SK-N-SH treated with all-trans-retinoic acid at 6 μM for 48 hours (cell line): Measurements from ENCODE around the gene RSAD1.

Experiments used
- ATAC-seq: fragments of 200-7000 bp; cut with Tn5 transposase; 3 replicates; pipeline ENCODE4 v1.9.1; 2020; ENCODE audit warnings: mild to moderate bottlenecking, moderate library complexity
- ARNTL ChIP-seq: fragments of 450-650 bp; formaldehyde crosslinking; IDR thresholded peaks from 2 replicates; pipeline ENCODE4 v1.5.0; 2020; ENCODE audit warnings: low read depth, mild to moderate bottlenecking, moderate library complexity, borderline replicate concordance
- BACH2 ChIP-seq: fragments of 250-450 bp; sonication (Bioruptor Pico); IDR thresholded peaks from 2 replicates; pipeline ENCODE4 v1.9.0; 2021; ENCODE audit warnings: mild to moderate bottlenecking, borderline replicate concordance
- CSDC2 ChIP-seq: fragments of 250-450 bp; sonication (Bioruptor Pico); IDR thresholded peaks from 2 replicates; pipeline ENCODE4 v1.5.0; 2020; ENCODE audit warnings: mild to moderate bottlenecking, moderate library complexity
- ESRRG ChIP-seq: fragments of 250-450 bp; sonication (Bioruptor Pico); IDR thresholded peaks from 2 replicates; pipeline ENCODE4 v1.6.1; 2021; ENCODE audit warnings: mild to moderate bottlenecking
- GLIS3 ChIP-seq: fragments of 250-450 bp; sonication (Bioruptor Pico); IDR thresholded peaks from 2 replicates; pipeline ENCODE4 v1.5.0; 2020; ENCODE audit warnings: mild to moderate bottlenecking, moderate library complexity
- ISL1 ChIP-seq: fragments of 250-450 bp; sonication (Bioruptor Pico); IDR thresholded peaks from 2 replicates; pipeline ENCODE4 v2.1.2; 2022; ENCODE audit warnings: mild to moderate bottlenecking, moderate library complexity
- PPARA ChIP-seq: fragments of 250-450 bp; sonication (Bioruptor Pico); IDR thresholded peaks from 2 replicates; pipeline ENCODE4 v1.5.0; 2020; ENCODE audit warnings: mild to moderate bottlenecking, borderline replicate concordance
- RARB ChIP-seq: fragments of 250-450 bp; sonication (Bioruptor Pico); IDR thresholded peaks from 2 replicates; pipeline ENCODE4 v1.8.0; 2021; ENCODE audit warnings: mild to moderate bottlenecking, moderate library complexity
- SNAI2 ChIP-seq: fragments of 250-450 bp; sonication (Bioruptor Pico); IDR thresholded peaks from 2 replicates; pipeline ENCODE4 v1.5.0; 2020; ENCODE audit warnings: mild to moderate bottlenecking, moderate library complexity
- TCF4 ChIP-seq: fragments of 250-450 bp; sonication (Bioruptor Pico); IDR thresholded peaks from 2 replicates; pipeline ENCODE4 v1.8.0; 2021; ENCODE audit warnings: mild to moderate bottlenecking, moderate library complexity, borderline replicate concordance
- TOX ChIP-seq: fragments of 250-450 bp; sonication (Bioruptor Pico); IDR thresholded peaks from 2 replicates; pipeline ENCODE4 v1.8.0; 2021; ENCODE audit warnings: mild to moderate bottlenecking, moderate library complexity, borderline replicate concordance
- ZC3H10 ChIP-seq: fragments of 250-450 bp; sonication (Bioruptor Pico); IDR thresholded peaks from 2 replicates; pipeline ENCODE4 v1.5.1; 2021; ENCODE audit warnings: mild to moderate bottlenecking, moderate library complexity
- ZFP3 ChIP-seq: fragments of 250-450 bp; sonication (Bioruptor Pico); IDR thresholded peaks from 2 replicates; pipeline ENCODE4 v1.5.0; 2020; ENCODE audit warnings: mild to moderate bottlenecking, moderate library complexity
- ZFP30 ChIP-seq: fragments of 450-650 bp; formaldehyde crosslinking; IDR thresholded peaks from 2 replicates; pipeline ENCODE4 v1.5.0; 2022; ENCODE audit warnings: mild to moderate bottlenecking, moderate library complexity
- ZNF565 ChIP-seq: fragments of 450-650 bp; formaldehyde crosslinking; conservative IDR thresholded peaks from 2 replicates; pipeline ENCODE4 v1.5.0; 2020; ENCODE audit warnings: low read depth, mild to moderate bottlenecking, moderate library complexity
- ZNF70 ChIP-seq: fragments of 450-650 bp; formaldehyde crosslinking; IDR thresholded peaks from 2 replicates; pipeline ENCODE4 v1.5.0; 2020; ENCODE audit warnings: mild to moderate bottlenecking, moderate library complexity
- ZNF8 ChIP-seq: fragments of 450-650 bp; formaldehyde crosslinking; IDR thresholded peaks from 2 replicates; pipeline ENCODE4 v1.5.0; 2020; ENCODE audit warnings: mild to moderate bottlenecking, moderate library complexity
- TF ChIP-seq, protein P1 (sequence below): fragments of 250-450 bp; sonication (Bioruptor Pico); IDR thresholded peaks from 2 replicates; pipeline ENCODE4 v1.8.0; 2020; ENCODE audit warnings: mild to moderate bottlenecking, moderate library complexity, borderline replicate concordance
- TF ChIP-seq, protein P2 (sequence below): fragments of 250-450 bp; sonication (Bioruptor Pico); IDR thresholded peaks from 2 replicates; pipeline ENCODE4 v1.5.1; 2021; ENCODE audit warnings: mild to moderate bottlenecking, moderate library complexity
- TF ChIP-seq, protein P3 (sequence below): fragments of 250-450 bp; sonication (Bioruptor Pico); IDR thresholded peaks from 2 replicates; pipeline ENCODE4 v1.5.0; 2020; ENCODE audit warnings: mild to moderate bottlenecking, moderate library complexity
- TF ChIP-seq, protein P4 (sequence below): fragments of 250-450 bp; sonication (Bioruptor Pico); IDR thresholded peaks from 2 replicates; pipeline ENCODE4 v1.5.1; 2020; ENCODE audit warnings: low read depth, mild to moderate bottlenecking, moderate library complexity

RSAD1 gene

DNA sequence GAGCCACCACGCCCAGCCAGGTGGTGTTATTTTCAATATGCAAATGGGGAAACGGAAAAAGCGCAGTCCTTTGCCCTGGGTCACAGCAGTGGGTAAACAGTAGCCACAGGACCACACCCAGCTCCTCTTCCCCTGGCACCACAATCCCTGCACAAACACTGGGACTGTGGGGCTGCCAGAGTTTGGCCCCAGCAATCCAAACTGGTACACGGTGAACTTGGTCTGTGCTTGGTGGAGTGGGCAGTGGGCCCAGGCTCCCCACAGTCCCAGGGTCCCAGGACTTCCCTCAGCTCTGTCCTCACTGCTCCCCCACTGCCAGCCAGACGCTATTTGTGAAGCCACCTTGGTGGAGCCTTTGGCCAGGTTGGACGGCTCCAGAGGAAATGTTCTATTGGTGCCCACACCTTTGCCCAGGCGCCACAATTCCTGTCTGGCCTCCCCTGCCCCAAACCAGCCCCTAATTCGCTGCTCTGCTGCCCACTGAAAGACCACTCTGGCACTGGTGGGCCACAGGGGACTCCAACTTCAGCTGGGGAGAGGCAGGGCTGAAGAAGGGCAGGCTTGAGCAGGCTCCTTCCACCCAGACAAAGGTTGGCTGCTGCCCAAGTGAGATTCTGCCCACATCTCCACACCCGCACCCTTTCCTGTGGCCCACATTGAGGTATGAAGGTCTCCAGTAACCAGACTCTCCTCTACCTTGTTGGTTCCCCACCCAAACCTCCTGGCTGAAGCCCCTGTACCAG lies 12.1 kb upstream of the RSAD1 start:
- TF ChIP-seq ZNF70 (CRISPR knock-in tag): no peak
- TF ChIP-seq PPARA (CRISPR knock-in tag): no peak
- ATAC-seq: no peak

DNA sequence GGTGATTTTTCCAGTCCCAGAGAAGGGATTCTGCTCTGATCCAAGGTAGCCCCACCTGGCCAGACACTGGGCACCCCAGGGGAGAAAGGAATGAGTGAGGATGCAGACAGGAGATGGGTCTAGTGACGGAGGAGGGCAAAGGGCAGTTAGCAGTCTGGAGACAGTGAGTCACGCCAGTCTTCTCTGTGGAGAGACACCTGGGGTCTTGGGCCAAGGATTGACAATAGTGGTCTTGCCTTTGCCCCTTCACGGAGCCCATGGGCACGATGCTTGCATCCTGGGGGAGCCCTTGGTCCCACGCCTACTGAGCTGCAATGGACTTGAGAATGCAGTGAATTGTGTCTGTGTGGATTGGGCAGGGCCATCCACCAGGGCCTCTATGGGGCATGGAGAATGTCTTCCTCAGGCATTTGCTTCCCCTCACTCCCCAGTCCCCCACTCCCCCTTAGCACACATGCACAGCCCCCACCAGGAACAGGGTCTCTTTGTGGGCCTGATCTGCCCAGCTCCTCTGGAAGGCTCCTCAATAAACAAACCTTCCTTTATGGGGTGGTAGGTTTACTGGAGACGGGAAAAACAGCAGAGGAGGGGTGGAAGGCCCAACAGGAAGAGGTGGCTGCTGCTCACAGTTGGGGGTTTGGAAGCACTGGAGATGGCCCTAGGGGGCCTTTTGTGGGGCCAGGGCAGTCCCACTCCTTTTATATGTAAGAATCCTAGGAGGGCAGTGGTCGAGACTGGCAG lies 11.4 kb upstream of the RSAD1 start:
- ATAC-seq: no peak
- TF ChIP-seq ISL1 (CRISPR knock-in tag) (no peak), ZNF565 (no peak), SNAI2 (no peak), TCF4 (CRISPR knock-in tag) (no peak)
- TF ChIP-seq, protein P1, sequence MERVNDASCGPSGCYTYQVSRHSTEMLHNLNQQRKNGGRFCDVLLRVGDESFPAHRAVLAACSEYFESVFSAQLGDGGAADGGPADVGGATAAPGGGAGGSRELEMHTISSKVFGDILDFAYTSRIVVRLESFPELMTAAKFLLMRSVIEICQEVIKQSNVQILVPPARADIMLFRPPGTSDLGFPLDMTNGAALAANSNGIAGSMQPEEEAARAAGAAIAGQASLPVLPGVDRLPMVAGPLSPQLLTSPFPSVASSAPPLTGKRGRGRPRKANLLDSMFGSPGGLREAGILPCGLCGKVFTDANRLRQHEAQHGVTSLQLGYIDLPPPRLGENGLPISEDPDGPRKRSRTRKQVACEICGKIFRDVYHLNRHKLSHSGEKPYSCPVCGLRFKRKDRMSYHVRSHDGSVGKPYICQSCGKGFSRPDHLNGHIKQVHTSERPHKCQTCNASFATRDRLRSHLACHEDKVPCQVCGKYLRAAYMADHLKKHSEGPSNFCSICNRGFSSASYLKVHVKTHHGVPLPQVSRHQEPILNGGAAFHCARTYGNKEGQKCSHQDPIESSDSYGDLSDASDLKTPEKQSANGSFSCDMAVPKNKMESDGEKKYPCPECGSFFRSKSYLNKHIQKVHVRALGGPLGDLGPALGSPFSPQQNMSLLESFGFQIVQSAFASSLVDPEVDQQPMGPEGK (CRISPR knock-in tag): no peak
- TF ChIP-seq, protein P2, sequence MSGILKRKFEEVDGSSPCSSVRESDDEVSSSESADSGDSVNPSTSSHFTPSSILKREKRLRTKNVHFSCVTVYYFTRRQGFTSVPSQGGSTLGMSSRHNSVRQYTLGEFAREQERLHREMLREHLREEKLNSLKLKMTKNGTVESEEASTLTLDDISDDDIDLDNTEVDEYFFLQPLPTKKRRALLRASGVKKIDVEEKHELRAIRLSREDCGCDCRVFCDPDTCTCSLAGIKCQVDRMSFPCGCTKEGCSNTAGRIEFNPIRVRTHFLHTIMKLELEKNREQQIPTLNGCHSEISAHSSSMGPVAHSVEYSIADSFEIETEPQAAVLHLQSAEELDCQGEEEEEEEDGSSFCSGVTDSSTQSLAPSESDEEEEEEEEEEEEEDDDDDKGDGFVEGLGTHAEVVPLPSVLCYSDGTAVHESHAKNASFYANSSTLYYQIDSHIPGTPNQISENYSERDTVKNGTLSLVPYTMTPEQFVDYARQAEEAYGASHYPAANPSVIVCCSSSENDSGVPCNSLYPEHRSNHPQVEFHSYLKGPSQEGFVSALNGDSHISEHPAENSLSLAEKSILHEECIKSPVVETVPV: no peak
- TF ChIP-seq, protein P3, sequence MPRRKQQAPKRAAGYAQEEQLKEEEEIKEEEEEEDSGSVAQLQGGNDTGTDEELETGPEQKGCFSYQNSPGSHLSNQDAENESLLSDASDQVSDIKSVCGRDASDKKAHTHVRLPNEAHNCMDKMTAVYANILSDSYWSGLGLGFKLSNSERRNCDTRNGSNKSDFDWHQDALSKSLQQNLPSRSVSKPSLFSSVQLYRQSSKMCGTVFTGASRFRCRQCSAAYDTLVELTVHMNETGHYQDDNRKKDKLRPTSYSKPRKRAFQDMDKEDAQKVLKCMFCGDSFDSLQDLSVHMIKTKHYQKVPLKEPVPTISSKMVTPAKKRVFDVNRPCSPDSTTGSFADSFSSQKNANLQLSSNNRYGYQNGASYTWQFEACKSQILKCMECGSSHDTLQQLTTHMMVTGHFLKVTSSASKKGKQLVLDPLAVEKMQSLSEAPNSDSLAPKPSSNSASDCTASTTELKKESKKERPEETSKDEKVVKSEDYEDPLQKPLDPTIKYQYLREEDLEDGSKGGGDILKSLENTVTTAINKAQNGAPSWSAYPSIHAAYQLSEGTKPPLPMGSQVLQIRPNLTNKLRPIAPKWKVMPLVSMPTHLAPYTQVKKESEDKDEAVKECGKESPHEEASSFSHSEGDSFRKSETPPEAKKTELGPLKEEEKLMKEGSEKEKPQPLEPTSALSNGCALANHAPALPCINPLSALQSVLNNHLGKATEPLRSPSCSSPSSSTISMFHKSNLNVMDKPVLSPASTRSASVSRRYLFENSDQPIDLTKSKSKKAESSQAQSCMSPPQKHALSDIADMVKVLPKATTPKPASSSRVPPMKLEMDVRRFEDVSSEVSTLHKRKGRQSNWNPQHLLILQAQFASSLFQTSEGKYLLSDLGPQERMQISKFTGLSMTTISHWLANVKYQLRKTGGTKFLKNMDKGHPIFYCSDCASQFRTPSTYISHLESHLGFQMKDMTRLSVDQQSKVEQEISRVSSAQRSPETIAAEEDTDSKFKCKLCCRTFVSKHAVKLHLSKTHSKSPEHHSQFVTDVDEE (CRISPR knock-in tag): no peak
- TF ChIP-seq, protein P4, sequence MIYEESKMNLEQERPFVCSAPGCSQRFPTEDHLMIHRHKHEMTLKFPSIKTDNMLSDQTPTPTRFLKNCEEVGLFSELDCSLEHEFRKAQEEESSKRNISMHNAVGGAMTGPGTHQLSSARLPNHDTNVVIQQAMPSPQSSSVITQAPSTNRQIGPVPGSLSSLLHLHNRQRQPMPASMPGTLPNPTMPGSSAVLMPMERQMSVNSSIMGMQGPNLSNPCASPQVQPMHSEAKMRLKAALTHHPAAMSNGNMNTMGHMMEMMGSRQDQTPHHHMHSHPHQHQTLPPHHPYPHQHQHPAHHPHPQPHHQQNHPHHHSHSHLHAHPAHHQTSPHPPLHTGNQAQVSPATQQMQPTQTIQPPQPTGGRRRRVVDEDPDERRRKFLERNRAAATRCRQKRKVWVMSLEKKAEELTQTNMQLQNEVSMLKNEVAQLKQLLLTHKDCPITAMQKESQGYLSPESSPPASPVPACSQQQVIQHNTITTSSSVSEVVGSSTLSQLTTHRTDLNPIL (CRISPR knock-in tag): no peak

DNA sequence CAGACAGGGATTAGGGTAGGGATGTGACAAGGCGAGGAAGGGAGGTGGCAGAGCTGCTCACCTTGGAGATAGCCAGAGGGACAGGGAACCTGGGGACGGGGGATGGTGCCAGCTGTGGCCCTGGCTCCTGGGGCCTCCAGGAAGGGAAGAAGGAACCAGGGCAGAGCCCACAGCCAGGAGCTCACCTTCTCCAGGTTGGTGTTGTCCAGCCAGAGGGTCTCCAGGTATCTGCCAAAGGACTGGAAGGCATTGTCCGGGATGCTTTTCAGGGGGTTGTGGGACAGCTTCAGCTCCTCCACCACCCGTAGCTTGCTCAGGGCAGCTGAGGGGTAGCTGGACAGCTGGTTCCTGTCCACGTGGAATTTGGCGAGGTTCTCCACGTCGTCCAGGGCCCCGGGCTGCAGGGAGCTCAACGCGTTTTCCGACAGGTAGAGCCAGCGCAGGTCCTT lies 10.8 kb upstream of the RSAD1 start:
- no peak for ATAC-seq
- TF ChIP-seq ZC3H10 (CRISPR knock-in tag) (no peak), PPARA (CRISPR knock-in tag) (no peak), ESRRG (CRISPR knock-in tag) (no peak), BACH2 (no peak), CSDC2 (no peak), TCF4 (CRISPR knock-in tag) (no peak), TOX (no peak), ZNF8 (CRISPR knock-in tag) (no peak), GLIS3 (CRISPR knock-in tag) (no peak), ARNTL (CRISPR knock-in tag) (no peak), RARB (no peak), ZFP3 (CRISPR knock-in tag) (no peak), SNAI2 (no peak), ZFP30 (CRISPR knock-in tag) (no peak)
- TF ChIP-seq, protein P2: no peak
- TF ChIP-seq, protein P4 (CRISPR knock-in tag): no peak
